ENCODE data around the gene CD33.

Gene CD33

DNA sequence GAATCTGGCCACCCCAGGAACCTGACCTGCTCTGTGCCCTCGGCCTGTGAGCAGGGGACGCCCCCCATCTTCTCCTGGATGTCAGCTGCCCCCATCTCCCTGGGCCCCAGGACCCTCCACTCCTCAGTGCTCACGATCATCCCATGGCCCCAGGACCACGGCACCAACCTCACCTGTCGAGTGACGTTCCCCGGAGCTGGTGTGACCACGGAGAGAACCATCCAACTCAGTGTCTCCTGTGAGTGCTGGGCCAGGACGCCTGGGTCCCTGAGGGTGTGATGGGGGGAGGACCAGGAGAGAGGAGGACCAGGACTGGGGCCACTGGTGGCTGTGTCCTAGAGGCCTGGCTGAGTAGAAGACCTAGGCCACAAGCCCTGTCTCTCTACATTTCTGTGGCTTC is 13.0 kb upstream of the CD33 start:
- no peaks in the 10 kb centered on the region for H4K20me1 ChIP-seq (ENCODE audit: insufficient read depth, low read length, poor library complexity, severe bottlenecking)
- H3K4me1 ChIP-seq (ENCODE audit: insufficient read depth, low read length, poor library complexity, severe bottlenecking) = no peaks in the 10 kb centered on the region
- TF ChIP-seq, protein P1, sequence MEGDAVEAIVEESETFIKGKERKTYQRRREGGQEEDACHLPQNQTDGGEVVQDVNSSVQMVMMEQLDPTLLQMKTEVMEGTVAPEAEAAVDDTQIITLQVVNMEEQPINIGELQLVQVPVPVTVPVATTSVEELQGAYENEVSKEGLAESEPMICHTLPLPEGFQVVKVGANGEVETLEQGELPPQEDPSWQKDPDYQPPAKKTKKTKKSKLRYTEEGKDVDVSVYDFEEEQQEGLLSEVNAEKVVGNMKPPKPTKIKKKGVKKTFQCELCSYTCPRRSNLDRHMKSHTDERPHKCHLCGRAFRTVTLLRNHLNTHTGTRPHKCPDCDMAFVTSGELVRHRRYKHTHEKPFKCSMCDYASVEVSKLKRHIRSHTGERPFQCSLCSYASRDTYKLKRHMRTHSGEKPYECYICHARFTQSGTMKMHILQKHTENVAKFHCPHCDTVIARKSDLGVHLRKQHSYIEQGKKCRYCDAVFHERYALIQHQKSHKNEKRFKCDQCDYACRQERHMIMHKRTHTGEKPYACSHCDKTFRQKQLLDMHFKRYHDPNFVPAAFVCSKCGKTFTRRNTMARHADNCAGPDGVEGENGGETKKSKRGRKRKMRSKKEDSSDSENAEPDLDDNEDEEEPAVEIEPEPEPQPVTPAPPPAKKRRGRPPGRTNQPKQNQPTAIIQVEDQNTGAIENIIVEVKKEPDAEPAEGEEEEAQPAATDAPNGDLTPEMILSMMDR (conservative IDR thresholded peaks at IDR 0.05; ENCODE audit: low read length) = no peak
- no peak for TF ChIP-seq EZH2phosphoT487 (IDR thresholded peaks at IDR 0.05; ENCODE audit: borderline replicate concordance)
- H3K9me3 ChIP-seq (ENCODE audit: insufficient read depth, low read depth, low read length) = peaks cover 3% of the 10 kb centered on the region; the same call in 1 of the 2 replicates
- H3K4me2 ChIP-seq (ENCODE audit: low read depth, low read length, poor library complexity, severe bottlenecking) = no peak overlapping the region
- H3K9me2 ChIP-seq (replicated peaks; ENCODE audit: low read depth, low read length) = no peaks in the 10 kb centered on the region
- H3K36me3 ChIP-seq (ENCODE audit: insufficient read depth, low read length) = no peaks in the 10 kb centered on the region
- H2AFZ ChIP-seq (ENCODE audit: low read length) = no peak overlapping the region
- no peak overlapping the region for H3K9ac ChIP-seq (ENCODE audit: low read depth, low read length, poor library complexity, severe bottlenecking)
- no peaks in the 10 kb centered on the region for H3K27me3 ChIP-seq (ENCODE audit: insufficient read depth, low read length, poor library complexity, severe bottlenecking)
- H3K79me2 ChIP-seq (ENCODE audit: insufficient read depth, low read length) = no peaks in the 10 kb centered on the region
- no peak overlapping the region for H3K4me3 ChIP-seq (ENCODE audit: low read length, poor library complexity, severe bottlenecking)
- no peaks in the 10 kb centered on the region for H3F3A ChIP-seq (ENCODE audit: low read depth)

DNA sequence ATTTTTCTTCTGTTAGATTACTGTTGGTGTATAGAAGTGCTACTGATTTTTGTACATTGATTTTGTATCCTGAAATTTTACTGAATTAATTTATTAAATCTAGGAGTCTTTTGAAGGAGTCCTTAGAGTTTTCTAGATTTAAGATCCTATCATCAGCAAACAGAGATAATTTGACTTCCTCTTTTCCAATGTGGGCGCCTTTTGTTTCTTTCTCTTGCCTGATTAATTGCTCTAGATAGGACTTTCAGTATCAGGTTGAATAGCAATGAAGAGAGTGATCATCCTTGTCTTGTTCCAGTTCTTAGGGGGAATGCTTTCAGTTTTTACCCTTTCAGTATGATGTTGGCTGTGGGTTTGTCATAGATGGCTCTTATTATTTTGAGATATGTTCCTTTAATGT is 5.6 kb upstream of the CD33 start:
- no peak overlapping the region for H3K4me3 ChIP-seq (ENCODE audit: low read length, poor library complexity, severe bottlenecking)
- no peak overlapping the region for H3K4me2 ChIP-seq (ENCODE audit: low read depth, low read length, poor library complexity, severe bottlenecking)
- no peak overlapping the region for H3K9ac ChIP-seq (ENCODE audit: low read depth, low read length, poor library complexity, severe bottlenecking)
- H3K4me1 ChIP-seq (ENCODE audit: insufficient read depth, low read length, poor library complexity, severe bottlenecking) = no peaks in the 10 kb centered on the region
- H3F3A ChIP-seq (ENCODE audit: low read depth) = no peaks in the 10 kb centered on the region
- H3K36me3 ChIP-seq (ENCODE audit: insufficient read depth, low read length) = no peaks in the 10 kb centered on the region
- no peaks in the 10 kb centered on the region for H3K79me2 ChIP-seq (ENCODE audit: insufficient read depth, low read length)
- no peaks in the 10 kb centered on the region for H3K27me3 ChIP-seq (ENCODE audit: insufficient read depth, low read length, poor library complexity, severe bottlenecking)
- H3K9me2 ChIP-seq (replicated peaks; ENCODE audit: low read depth, low read length) = no peaks in the 10 kb centered on the region
- peaks cover 3% of the 10 kb centered on the region; the same call in 1 of the 2 replicates for H3K9me3 ChIP-seq (ENCODE audit: insufficient read depth, low read depth, low read length)
- TF ChIP-seq EZH2phosphoT487 (IDR thresholded peaks at IDR 0.05; ENCODE audit: borderline replicate concordance) = no peak
- TF ChIP-seq, protein P1 (conservative IDR thresholded peaks at IDR 0.05; ENCODE audit: low read length) = no peak
- H2AFZ ChIP-seq (ENCODE audit: low read length) = no peak overlapping the region
- no peaks in the 10 kb centered on the region for H4K20me1 ChIP-seq (ENCODE audit: insufficient read depth, low read length, poor library complexity, severe bottlenecking)

DNA sequence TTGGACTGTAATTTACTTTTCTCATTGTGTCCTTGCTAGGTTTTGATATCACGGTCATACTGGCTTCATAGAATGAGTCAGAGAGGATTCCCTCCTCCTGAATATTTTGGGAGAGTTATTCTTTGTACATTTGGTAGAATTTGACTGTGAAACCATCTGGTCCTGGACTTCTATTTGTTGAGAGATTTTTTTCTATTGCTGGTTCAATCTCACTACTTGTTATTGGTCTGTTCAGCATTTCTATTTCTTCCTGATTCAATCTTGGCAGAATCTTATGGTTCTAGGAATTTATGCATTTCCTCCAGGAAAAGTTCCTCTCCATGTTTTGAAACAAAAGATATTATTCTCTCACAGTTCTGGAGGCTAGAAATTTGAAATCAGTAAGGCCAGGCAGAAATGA is 4.9 kb upstream of the CD33 start:
- Histone ChIP-seq H3K27me3 (ENCODE audit: insufficient read depth, low read length, poor library complexity, severe bottlenecking) (no peaks in the 10 kb centered on the region), H3K4me1 (ENCODE audit: insufficient read depth, low read length, poor library complexity, severe bottlenecking) (no peaks in the 10 kb centered on the region), H3K9me3 (ENCODE audit: insufficient read depth, low read depth, low read length) (peaks cover 3% of the 10 kb centered on the region; the same call in 1 of the 2 replicates), H3K9ac (ENCODE audit: low read depth, low read length, poor library complexity, severe bottlenecking) (no peak overlapping the region), H3K36me3 (ENCODE audit: insufficient read depth, low read length) (no peaks in the 10 kb centered on the region), H2AFZ (ENCODE audit: low read length) (no peak overlapping the region), H3K4me2 (ENCODE audit: low read depth, low read length, poor library complexity, severe bottlenecking) (no peak overlapping the region), H3K4me3 (ENCODE audit: low read length, poor library complexity, severe bottlenecking) (no peak overlapping the region), H3K79me2 (ENCODE audit: insufficient read depth, low read length) (no peaks in the 10 kb centered on the region), H4K20me1 (ENCODE audit: insufficient read depth, low read length, poor library complexity, severe bottlenecking) (no peaks in the 10 kb centered on the region), H3F3A (ENCODE audit: low read depth) (no peaks in the 10 kb centered on the region), H3K9me2 (replicated peaks; ENCODE audit: low read depth, low read length) (no peaks in the 10 kb centered on the region)
- TF ChIP-seq EZH2phosphoT487 (IDR thresholded peaks at IDR 0.05; ENCODE audit: borderline replicate concordance) = no peak
- TF ChIP-seq, protein P1 (conservative IDR thresholded peaks at IDR 0.05; ENCODE audit: low read length) = no peak
